ENCODE results near the gene FLT3LG. TPM values are rescaled to one million over a fixed set of nuclear protein-coding genes. Genes with fewer than 3 reads are reported as not detected.
A peak's percentile ranks its signal among the peaks of the same experiment; 100 is the strongest.

The FLT3LG gene
- total and polyA plus RNA-seq, 2 of the 8 experiments (the other 6 are each of a cell fraction or from before 2014, with no cell fraction given): 1.6 to 3.2 TPM

DNA sequence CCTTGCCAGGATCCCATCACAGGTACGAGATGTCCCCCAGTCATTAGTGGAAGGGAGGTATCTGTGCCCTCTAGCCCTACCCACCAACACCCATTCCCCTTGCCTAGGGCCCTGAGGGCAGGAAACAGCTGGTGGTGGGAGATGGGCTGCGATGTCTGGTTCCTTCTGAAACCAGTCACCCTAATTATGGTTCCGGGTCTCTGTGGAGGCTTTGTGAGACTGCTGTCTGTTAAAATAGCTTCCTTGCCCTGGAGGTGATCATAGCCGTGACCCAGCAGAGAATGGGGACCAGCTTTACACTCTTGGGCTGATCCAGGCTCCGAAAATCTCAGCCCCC, 15.5 kb upstream of the FLT3LG start:
- no peaks in the 10 kb centered on the region for H3K27me3 ChIP-seq (replicated peaks in 1 of 4; ENCODE audit: control insufficient read depth in 3 of 4, extremely low read depth in 1 of 4, insufficient read depth in 3 of 4, low read length in 3 of 4)
- peaks cover 0 to 9% of the 10 kb centered on the region in 2 experiments; a peak in 1 of 4 replicates for H3K79me2 ChIP-seq (ENCODE audit: control insufficient read depth in 1 of 2, insufficient read depth in 2 of 2, low read length in 2 of 2)
- 98% methylated on average over 5 of the region's 5 CpGs; no CpG with 5 or more reads in 1 of the 2 experiments for WGBS, 2 experiments (ENCODE audit: extremely low coverage in 1 of 2, insufficient coverage in 1 of 2, insufficient read length in 1 of 2, insufficient replicate concordance in 2 of 2, low coverage in 1 of 2, low lambda C conversion rate in 2 of 2, missing lambda C conversion rate in 1 of 2)
- H2AK5ac ChIP-seq (ENCODE audit: low read depth, low read length): no peak overlapping the region
- no peak overlapping the region for H2BK5ac ChIP-seq (ENCODE audit: low read depth, low read length)
- H3K23me2 ChIP-seq (ENCODE audit: low read depth, low read length): peaks cover under 1% of the 10 kb centered on the region; the same call in 1 of the 2 replicates
- no peak for FAIRE-seq
- H3K4ac ChIP-seq (replicated peaks; ENCODE audit: insufficient read length, low read depth, low read length): no peak overlapping the region
- H2BK20ac ChIP-seq (ENCODE audit: low read length): no peak overlapping the region
- no peak overlapping the region for H3K9ac ChIP-seq (replicated peaks in 1 of 4; ENCODE audit: extremely low read depth in 1 of 4, low read depth in 3 of 4, low read length in 3 of 4)
- ChIA-PET POLR2A (ENCODE audit: partially characterized antibody) (interaction anchor here (0.7 to 3.2 kb wide), 7 partner anchors 10 to 154 kb away, joined by 3 to 15 read pairs (median 4); no protein-coding TSS in a partner anchor), CTCF (ENCODE audit: partially characterized antibody) (interaction anchor here (0.6 to 4.8 kb wide), 8 partner anchors 11 to 1476 kb away, joined by 3 to 28 read pairs (median 4); partner anchors contain the start of gene FLT3LG)
- TF ChIP-seq RXRA (IDR thresholded peaks at IDR 0.05; ENCODE audit: insufficient read depth, low read depth, low read length) (no peak), POLR2AphosphoS5 (IDR thresholded peaks at IDR 0.05; ENCODE audit: low read depth, low read length) (no peak), SAP30 (IDR thresholded peaks at IDR 0.05; ENCODE audit: insufficient read depth, insufficient replicate concordance, low read length) (no peak), CBX5 (IDR thresholded peaks at IDR 0.05; ENCODE audit: low read depth, low read length) (no peak), SIX5 (IDR thresholded peaks at IDR 0.05; ENCODE audit: low read depth, low read length) (no peak), EP300 (IDR thresholded peaks at IDR 0.05; ENCODE audit: borderline replicate concordance in 1 of 2, low read depth in 2 of 2, low read length in 2 of 2) (no peak)
- TF ChIP-seq, protein P1, sequence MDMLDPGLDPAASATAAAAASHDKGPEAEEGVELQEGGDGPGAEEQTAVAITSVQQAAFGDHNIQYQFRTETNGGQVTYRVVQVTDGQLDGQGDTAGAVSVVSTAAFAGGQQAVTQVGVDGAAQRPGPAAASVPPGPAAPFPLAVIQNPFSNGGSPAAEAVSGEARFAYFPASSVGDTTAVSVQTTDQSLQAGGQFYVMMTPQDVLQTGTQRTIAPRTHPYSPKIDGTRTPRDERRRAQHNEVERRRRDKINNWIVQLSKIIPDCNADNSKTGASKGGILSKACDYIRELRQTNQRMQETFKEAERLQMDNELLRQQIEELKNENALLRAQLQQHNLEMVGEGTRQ (IDR thresholded peaks at IDR 0.05; ENCODE audit: low read length): no peak
- H3K4me3 ChIP-seq (ENCODE audit: extremely low read depth in 1 of 4, insufficient read depth in 2 of 4, low read depth in 3 of 4, low read length in 4 of 4): no peak overlapping the region
- no peak overlapping the region for H3K23ac ChIP-seq (ENCODE audit: insufficient read length)
- no peak overlapping the region for H3K27ac ChIP-seq (ENCODE audit: low read depth, low read length)
- no peak overlapping the region for H3K56ac ChIP-seq (replicated peaks; ENCODE audit: insufficient read length, low read depth, low read length)
- H3K18ac ChIP-seq (ENCODE audit: extremely low read depth, low read length): no peak overlapping the region
- no peak overlapping the region for H3K14ac ChIP-seq (ENCODE audit: insufficient read length)
- no peak for DNase-seq (ENCODE audit: low read depth in 1 of 2, low spot score in 2 of 2)
- no peak overlapping the region for H2BK12ac ChIP-seq (ENCODE audit: low read depth, low read length)
- no peak overlapping the region for H4K5ac ChIP-seq (ENCODE audit: insufficient read length, low read depth, low read length)
- no peak overlapping the region for H4K91ac ChIP-seq (replicated peaks; ENCODE audit: insufficient read length, low read length)
- H2AFZ ChIP-seq (ENCODE audit: low read length): no peak overlapping the region
- H3K79me1 ChIP-seq (ENCODE audit: low read depth, low read length): no peaks in the 10 kb centered on the region; the same call in 1 of the 2 replicates
- H2BK120ac ChIP-seq (replicated peaks; ENCODE audit: low read depth, low read length): no peak overlapping the region
- H3K4me2 ChIP-seq (ENCODE audit: insufficient read depth in 1 of 2, low read depth in 2 of 2, low read length in 2 of 2): no peak overlapping the region
- H3K36me3 ChIP-seq (ENCODE audit: control insufficient read depth in 2 of 4, insufficient read depth in 4 of 4, low read length in 3 of 4): peaks cover 0 to 10% (median 2%) of the 10 kb centered on the region in 4 experiments; a peak in 4 of 8 replicates
- peak overlapping the region; percentile 3; the same call in 1 of the 2 replicates for H4K8ac ChIP-seq (ENCODE audit: extremely low read depth, insufficient read depth, low read length)
- H3K4me1 ChIP-seq (replicated peaks in 1 of 4; ENCODE audit: control insufficient read depth in 3 of 4, insufficient read depth in 4 of 4, low read length in 3 of 4): no peaks in the 10 kb centered on the region; a peak in 1 of 7 replicates
- H3K9me3 ChIP-seq (ENCODE audit: insufficient read depth in 2 of 2, low read depth in 1 of 2, low read length in 1 of 2): no peaks in the 10 kb centered on the region
- 0 out of 2 replicates have a peak overlapping the region, but pooled peaks have one; percentile 10 for H2BK15ac ChIP-seq (ENCODE audit: low read length)
- H4K20me1 ChIP-seq (replicated peaks in 1 of 2; ENCODE audit: control insufficient read depth in 1 of 2, insufficient read depth in 2 of 2, low read length in 2 of 2): no peaks in the 10 kb centered on the region

Data from H1 (cell line).